Measurements from ENCODE around the gene TNRC18.
"Not testable (repeated sequence)": the region's sequence is repeated elsewhere in the genome, so short reads cannot be mapped to it uniquely, and the experiment has no call there.

TNRC18 gene

GRCh38 chr7:5310822-5311405, 112.7 kb downstream of the TNRC18 start:
- DNase-seq: no peak

DNA sequence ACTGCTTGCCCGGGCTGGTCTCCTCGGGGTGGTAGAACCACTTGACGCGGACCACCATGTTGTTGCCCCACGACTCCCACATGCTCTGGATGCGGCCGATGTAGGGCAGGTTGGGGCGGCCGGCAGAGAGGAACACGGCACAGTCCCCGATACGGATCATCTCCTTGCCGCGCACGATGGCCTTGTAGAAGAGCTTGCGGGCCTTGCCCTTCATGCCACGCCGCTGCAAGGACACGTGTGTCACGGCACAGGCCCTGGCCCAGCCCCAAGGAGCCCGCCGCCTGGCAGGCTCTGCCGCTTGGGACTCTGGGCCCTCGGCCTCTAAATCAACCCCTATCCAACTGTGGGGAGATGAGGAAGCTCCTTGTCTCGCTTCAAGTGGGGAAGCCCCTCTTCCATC, 114.5 kb downstream of the TNRC18 start:
- no peak for DNase-seq

DNA sequence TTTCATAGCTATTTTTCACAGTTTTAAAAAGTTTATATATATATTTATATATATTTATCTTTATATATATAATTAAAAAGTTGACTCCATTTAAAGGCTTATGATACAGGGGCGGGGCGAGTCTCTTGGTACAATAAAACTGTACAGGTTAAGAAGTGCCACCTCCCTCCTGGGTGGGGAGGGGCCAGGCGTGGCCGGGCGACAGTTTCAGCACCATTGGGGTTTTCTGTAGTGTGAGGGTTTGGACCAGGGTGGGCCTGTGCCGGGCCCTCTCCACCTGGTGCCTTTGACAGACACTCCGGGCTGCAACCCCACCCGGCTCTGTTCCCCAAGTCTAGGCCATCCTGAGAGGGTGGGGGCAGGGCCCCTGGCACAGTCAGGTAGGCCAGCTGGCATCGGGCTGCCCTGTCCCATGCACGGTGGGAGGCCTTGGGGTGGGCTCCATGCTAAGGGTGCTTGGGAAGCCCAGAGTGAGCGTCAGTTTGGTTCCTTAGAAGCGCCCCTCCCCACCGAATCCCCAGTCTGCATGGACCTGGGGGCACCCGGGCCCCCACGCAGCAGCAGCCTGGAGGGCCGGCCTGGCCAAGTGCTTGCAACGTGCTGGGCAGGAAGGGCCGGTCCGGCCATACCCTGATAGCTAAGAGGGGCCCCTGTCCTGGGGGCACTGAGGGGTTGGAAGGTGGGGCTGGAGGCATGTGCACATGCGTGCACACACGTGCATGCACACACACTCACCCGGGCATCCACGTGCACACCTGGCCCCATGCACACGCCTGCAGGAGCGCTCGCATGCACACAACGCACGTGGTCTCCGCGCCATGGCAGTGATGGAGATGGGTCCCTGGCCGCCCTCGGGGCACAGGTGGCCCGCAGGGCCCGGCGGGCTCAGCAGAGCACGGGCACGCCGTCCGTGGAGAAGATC, 116.2 kb downstream of the TNRC18 start:
- DNase-seq: not testable (repeated sequence)

DNA sequence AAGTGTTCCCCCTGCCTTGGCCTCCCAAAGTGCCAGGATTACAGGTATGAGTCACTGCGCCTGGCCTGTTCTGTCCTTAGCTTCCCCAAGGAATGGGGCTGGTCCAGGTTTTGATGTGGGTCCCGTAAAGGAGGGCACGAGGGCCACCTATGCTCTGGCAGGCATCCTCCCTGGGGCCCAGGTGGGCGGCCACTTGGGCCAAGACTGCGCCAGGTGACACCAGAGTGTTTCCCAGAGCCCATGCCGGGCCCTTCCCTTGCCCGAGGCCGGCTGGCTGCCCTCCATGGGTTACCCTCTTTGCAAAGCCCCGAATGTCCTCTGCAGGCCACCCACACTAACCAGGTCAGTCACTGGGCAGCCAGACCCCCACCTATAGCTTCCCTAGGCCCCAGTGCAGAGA, 118.6 kb downstream of the TNRC18 start:
- DNase-seq: not testable (repeated sequence)

- no peak for DNase-seq
Observed at GRCh38 chr7:5303591-5304505, 119.8 kb downstream of the TNRC18 start.

DNA sequence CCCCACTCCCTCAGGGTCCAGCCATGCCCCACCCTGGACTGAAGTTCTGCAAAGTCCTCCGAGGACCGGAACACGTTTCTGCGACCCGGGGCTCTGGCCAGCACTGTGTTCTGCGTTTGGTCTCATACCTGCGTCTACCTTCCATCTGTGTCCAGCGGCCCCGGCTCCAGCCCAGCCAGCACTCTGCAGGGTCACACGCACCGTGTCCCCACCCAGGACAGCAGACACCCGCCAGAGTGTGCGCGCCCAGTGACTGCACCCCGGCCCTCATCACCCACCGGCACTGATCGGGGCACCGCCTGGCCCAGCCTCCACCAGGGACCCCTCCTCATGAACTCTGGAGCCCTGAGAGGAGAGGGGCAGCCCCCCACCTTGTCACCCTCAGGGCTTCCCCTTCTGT, 120.6 kb downstream of the TNRC18 start:
- no peak for DNase-seq

DNA sequence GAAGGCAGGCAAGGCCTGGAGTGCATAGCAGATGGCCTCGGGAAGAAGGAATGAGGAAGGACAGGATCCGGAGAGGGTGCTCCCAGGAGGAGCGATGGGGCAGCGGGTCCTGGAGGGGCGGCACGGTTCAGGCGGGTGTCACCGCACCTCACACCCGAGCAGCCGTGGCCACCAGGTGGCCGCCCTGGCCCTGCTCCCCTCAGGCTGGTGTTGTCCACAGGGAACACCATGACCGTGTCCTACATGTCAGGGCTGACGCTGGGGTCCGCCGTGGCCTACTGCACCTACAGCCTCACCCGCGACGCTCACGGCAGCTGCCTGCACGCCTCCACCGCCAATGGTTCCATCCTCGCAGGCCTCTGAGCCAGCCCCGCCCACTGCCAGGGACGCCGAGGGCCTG, 121.1 kb downstream of the TNRC18 start:
- DNase-seq: no peak

DNA sequence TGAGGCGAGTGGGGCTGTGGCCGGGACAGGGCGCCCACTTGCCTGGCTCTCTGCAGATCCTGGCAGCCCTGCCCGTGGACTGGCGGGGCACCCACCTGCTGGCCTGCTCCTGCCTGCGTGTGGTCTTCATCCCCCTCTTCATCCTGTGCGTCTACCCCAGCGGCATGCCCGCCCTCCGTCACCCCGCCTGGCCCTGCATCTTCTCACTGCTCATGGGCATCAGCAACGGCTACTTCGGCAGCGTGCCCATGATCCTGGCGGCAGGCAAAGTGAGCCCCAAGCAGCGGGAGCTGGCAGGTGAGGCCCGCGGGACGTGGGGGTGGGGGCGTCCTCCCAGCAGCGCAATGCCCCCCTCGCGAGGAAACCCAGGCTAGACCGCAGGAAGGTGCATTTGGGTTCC, 123.3 kb downstream of the TNRC18 start:
- DNase-seq: no peak

DNA sequence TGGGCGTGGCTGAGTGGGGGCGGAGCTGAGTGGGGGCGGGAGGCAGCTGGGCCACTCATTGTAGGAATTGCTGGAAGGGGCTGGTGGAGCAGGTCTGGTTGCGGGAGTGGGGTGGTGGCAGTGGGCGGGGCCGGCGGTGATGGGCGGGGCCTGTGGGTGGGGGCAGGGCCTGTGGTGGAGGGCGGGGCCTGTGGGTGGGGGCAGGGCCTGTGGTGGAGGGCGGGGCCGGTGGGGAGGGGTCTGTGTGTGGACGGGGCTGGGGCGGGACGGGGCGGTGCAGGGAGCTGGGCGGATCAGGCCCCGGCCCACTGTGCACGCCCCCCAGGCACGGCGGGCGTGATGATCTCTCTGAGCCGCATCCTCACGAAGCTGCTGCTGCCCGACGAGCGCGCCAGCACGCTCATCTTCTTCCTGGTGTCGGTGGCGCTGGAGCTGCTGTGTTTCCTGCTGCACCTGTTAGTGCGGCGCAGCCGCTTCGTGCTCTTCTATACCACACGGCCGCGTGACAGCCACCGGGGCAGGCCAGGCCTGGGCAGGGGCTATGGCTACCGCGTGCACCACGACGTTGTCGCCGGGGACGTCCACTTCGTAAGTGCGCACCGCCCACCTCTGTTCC, 126.9 kb downstream of the TNRC18 start:
- DNase-seq: peak; percentile 66

DNA sequence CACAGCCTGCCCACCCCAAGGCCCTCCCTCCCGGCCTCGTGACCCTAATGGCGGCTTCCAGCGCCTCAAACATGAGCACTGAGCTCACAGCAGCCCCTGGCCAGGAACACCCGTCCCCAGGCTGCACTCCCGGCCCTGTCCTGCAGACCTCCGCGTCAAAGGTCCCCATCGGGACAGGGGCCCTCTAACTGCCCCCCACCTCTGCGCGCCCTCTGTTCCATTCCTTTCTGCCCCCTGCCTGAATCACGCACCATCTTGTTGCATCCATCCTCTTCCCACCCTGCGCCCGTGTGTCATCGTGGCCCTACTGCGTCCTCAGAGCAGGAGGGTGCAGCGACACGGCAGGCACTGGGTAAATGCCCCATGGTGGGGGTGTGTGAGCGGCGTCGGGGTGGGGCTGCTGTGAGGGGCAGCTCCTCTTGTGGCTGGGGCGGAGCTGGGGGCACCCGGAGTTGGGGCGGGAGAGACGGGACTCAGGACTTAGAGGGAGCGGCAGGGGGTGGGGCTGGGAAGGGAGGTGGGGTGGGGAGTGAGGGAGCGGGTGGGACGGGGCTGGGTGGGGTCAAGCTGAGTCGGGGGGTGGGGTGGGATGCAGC, 127.5 kb downstream of the TNRC18 start:
- DNase-seq: no peak

DNA sequence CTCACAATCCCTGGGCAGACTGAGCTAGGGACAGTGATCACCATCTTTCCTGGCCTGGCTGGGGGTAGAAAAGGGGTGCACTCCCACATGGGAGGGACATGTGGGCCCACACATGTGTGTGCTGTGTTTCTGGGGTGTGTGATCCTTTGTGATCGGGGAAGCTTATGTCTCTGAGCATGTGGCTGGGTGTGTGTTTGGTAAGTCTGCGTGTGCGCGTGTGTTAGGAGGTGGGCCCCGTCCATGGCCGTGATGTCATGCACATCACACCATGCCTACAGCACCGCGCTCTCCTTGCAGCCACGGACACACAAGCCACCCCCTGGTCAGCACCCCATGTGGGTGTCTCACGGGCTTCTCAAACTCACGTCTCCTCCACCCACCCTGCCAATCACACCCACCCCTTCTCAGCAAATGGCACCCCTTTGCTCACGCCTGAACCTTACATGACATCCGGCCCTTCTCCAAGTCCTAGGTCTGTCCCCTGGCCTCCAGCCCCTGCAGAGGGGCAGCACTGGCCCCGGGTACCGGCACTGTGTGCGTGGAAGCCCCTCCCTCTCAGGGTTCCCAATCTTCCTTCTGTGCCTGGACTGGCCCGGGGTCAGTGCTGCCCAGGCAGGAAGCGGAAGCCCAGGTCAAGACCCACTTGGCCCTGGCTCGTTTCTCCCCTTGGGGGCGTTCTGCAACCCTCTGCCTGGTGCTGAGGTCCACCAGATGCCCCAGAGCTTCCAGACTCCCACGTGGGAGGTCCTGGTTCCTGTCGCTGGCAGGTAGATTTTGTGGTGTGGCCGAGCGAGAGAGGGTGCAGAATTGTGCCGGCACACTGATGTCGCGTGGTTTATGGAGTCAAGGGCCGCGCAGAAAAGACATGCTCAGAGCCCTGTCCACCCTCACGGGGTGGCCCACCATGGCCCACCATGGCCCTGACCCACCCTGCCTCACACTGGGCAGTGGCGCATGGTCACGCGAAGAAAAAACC, 128.3 kb downstream of the TNRC18 start:
- no peak for DNase-seq

DNA sequence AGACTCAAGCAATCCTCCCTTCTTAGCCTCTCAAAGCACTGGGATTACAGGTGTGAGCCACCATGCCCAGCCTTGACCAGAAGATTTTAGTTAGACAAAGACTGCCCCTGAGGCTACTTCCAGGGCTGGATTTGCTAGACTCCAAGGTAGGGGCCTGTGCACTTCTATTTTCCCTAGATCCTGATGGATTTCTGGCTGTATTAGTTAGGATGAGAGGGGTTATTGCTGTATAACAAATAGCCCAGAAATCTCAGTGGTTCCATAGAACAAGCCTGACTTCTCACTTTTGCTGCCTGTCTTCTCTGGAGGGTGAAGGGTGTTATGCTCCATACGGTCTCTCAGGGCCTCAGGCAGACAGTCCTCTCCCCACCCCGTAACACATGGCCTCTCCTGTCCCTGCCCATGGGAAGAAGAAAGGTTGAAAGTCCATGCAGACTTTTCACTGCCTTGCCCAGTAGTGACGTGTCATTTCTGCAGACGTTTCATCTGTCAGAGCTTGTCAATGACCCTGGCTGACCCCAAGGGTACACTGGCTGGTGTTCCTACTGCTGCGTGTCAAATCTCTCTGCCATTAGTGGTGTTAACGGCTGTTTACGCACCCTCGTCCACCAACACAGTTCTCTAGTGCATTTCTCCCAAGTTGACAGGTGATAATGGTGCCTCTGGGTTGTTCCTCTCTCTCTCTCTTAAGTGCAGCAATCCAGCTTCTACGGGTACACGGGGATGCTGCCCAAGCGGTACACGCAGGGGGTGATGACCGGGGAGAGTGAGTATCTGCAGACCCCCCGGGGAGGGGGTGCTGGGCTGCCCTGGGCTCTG, 129.3 kb downstream of the TNRC18 start:
- no peak for DNase-seq

DNA sequence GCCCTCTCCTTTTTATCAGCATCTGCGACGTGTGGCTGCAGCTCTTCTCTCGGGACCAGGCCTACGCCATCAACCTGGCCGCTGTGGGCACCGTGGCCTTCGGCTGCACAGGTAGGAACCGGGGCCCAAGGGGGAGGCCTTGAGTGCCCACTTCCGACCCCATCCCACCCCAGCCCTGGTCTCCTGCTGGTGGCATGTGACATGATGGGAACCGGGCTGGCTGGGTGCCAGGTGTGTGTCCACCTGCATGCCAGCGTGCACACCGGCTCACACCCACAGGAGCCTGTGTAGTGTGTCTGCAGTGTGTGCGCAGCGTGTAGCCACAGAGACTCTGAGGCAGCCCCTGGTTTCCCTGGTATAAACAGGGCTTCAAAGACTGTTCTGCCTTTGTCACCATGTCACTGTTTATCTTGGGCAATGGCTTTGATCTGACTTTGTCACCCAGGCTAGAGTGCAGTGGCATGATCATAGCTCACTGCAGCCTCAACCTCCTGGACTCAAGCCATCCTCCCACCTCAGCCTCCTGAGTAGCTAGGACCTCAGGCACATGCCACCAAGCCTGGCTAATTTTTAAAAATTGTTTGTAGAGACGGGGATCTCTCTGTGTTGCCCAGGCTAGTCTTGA, 131.8 kb downstream of the TNRC18 start:
- DNase-seq: not testable (repeated sequence)

DNA sequence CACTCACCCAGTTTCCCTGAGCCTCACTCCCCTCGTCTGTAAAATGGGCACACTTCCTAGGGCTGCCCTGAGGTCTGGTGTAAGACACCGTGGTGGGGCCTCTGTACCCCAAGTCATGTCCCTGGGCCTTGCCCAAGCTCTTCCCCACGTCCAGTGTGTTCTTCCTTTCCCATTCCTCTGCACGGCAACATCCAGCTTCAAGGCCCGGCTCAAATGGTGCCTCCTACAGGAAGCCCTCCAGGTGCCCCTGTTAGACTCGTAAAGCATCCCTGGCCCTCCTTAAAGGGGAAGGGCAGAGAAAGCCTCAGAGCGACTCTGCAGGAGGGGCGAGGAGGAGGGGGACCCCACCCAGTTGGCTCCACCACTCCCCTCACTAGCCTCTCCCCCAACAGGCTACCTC, 132.3 kb downstream of the TNRC18 start:
- DNase-seq: no peak

DNA sequence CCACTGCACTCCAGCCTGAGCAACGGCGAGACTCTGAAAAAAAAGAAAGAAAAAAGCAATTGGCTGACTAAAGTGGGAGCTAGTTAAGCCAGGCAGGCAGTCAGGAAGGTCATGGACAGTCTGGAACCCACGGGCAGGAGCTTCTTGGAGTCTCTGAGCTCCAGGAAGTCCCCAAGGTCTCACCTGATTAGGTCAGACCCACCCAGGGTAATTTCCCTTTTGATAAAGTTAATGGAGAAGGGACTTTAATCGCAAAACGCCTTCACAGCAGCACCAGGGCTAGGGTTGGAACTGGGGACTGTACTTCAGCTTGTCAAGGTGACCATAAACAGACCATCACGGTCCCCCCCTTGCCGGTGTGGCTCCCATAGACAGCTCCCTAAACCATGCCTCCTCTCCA, 134.3 kb downstream of the TNRC18 start:
- no peak for DNase-seq

DNA sequence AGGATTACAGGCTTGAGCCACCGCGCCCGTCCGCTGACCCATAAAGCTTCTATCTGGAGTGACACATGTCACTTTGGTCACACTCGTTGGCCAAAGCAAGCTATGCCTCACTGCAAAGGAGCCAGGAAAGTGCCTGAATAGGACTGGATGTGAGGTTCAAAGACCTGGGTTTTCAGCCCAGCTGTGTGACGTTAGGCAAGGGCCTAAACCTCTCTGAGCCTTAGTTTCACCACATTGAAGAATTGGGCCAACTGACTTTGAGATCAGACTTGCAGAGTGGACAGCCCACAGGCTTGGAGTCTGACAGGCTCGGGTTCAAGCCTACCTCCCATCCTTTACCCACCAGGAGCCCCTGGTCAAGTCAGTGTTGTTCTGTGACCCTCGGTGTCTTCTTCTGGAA, 135.1 kb downstream of the TNRC18 start:
- DNase-seq: not testable (repeated sequence)

GRCh38 chr7:5287802-5288201, 135.8 kb downstream of the TNRC18 start:
- no peak for DNase-seq

GRCh38 chr7:5287373-5287772, 136.3 kb downstream of the TNRC18 start:
- not testable (repeated sequence) for DNase-seq

DNA sequence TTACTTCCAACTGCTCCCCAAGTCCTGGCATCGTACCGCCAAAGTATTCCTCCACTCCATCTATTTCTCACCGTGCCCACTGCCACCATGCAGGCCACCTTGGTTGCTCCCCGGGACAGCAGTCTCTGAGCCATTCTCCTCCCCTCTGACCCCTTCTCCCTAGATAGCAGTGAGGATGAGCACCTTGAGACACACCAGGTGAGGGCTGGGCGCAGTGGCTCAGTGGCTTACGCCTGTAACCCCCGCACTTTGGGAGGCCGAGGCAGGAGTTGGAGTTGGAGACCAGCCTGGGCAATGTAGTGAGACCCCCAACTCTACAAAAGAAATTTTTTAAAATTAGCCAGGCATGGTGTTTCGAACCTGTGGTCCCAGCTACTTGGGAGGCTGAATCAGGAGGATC, 136.7 kb downstream of the TNRC18 start:
- DNase-seq: no peak

All from right forelimb (tissue), 1 donor.